Measurements from ENCODE around the gene C16orf74. TPM values are rescaled to one million over a fixed set of nuclear protein-coding genes. Genes with fewer than 3 reads are reported as not detected.

The C16orf74 gene
- total RNA-seq, result 20.2 and 22.8 TPM in 2 replicates

GRCh38 chr16:85750827-85751697 is at the start of gene C16orf74:
C16orf74 (minus strand) TSS chr16:85751096; CDS start chr16:85735217, 15,879 bp downstream.
- no peak for DNase-seq (ENCODE audit: extremely low read depth, low read depth, low spot score)

- no peak for DNase-seq (ENCODE audit: extremely low read depth, low read depth, low spot score)
Measured at GRCh38 chr16:85800321-85800669, 49.4 kb upstream of the C16orf74 start.

GRCh38 chr16:85799497-85800320 is 48.8 kb upstream of the C16orf74 start, which contains the start of the genes COX4I1 and EMC8:
COX4I1 (plus strand) TSS chr16:85799695; CDS start chr16:85801206, 1,511 bp downstream.
EMC8 (minus strand) TSS chr16:85799544; CDS start chr16:85799295, 249 bp downstream.
- DNase-seq (ENCODE audit: extremely low read depth, low read depth, low spot score), result no peak

GRCh38 chr16:85798901-85799496 is 48.1 kb upstream of the C16orf74 start:
- DNase-seq (ENCODE audit: extremely low read depth, low read depth, low spot score), result no peak

- DNase-seq (ENCODE audit: extremely low read depth, low read depth, low spot score), result no peak
Measured at GRCh38 chr16:85798283-85798776, 47.4 kb upstream of the C16orf74 start.

DNA sequence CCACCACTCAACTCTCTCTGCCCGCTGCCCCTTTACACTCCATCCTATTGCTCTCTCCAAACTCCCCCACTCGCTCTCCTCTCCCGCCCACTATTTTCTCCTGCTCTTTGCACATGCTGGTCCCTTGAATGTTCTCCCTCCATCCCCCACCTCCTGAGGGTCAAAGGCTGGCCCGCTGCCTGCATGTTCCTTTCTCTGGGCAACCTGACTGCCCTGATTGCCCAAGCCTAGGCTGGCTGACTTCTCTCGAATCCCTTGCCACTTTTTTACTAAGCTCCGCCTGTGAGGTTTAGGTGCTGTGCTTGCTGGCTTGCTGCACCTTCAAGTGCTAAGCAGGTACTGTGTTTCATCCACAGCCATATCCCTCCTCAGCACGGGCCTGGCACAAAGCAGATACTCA is 45.7 kb upstream of the C16orf74 start:
- no peak for DNase-seq (ENCODE audit: extremely low read depth, low read depth, low spot score)

DNA sequence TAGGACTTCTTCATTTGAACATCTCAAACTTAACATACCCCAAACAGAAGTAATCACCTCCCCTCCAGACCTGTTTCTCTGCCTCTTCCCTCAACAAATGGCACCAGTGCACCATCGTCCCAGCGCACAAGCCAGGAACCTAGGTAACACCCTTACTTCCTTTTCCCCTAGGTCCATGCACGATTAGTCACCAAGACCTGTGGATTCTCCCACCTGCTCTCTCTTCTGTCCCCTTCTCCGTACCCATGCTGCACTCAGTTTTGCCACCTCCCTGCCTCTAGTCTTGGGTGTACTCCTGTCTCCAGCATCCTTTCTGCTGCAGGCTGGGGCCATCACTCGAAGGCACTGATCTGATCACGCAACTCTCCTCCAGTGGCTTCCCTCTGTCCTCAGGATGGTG is 45.3 kb upstream of the C16orf74 start:
- DNase-seq (ENCODE audit: extremely low read depth, low read depth, low spot score), result no peak

GRCh38 chr16:85794696-85795095 is 43.8 kb upstream of the C16orf74 start:
- no peak for DNase-seq (ENCODE audit: extremely low read depth, low read depth, low spot score)

GRCh38 chr16:85793662-85794298 is 42.9 kb upstream of the C16orf74 start:
- DNase-seq (ENCODE audit: extremely low read depth, low read depth, low spot score), result no peak

GRCh38 chr16:85789773-85790172 is 38.9 kb upstream of the C16orf74 start:
- no peak for DNase-seq (ENCODE audit: extremely low read depth, low read depth, low spot score)

- no peak for DNase-seq (ENCODE audit: extremely low read depth, low read depth, low spot score)
Measured at GRCh38 chr16:85788819-85789218, 37.9 kb upstream of the C16orf74 start.

- no peak for DNase-seq (ENCODE audit: extremely low read depth, low read depth, low spot score)
Measured at GRCh38 chr16:85785927-85786326, 35.0 kb upstream of the C16orf74 start.

DNA sequence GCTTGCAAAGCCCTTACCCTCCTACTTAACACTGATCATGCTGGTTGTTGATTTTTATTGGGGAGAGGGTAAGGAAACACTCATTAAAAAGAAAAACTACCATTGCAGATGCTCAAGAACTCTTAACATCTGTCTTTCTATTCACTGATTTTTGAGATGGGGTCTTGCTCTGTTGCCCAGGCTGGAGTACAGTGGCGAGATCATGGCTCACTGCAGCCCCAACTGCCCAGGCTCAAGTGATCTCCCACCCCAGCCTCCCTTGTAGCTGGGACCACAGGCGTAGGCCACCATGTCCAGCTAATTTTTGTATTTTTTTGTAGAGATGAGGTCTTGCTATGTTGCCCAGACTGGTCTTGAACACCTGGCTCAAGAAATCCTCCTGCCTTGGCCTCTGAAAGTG is 33.9 kb upstream of the C16orf74 start:
- DNase-seq (ENCODE audit: extremely low read depth, low read depth, low spot score), result no peak

DNA sequence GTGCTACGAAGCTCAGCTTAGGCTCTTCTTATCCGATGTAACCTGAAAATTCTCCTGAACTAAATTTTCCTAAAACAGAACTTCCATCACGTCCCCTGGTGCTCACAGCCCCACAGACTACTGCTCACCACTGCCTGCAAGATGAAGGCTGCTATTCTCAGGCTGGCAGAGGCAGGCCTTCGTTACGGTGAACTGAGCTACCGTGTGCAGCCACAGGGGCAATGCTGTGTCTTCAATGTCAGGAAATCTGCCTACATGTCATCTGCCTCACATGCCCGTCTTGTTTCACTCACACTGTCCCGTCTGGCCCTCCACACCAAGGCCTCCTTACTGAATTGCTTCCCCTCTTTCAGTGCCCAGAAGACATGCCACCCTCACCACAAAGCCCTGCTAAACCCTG is 32.5 kb upstream of the C16orf74 start:
- no peak for DNase-seq (ENCODE audit: extremely low read depth, low read depth, low spot score)

- DNase-seq (ENCODE audit: extremely low read depth, low read depth, low spot score), result no peak
Measured at GRCh38 chr16:85782451-85782850, 31.6 kb upstream of the C16orf74 start.

DNA sequence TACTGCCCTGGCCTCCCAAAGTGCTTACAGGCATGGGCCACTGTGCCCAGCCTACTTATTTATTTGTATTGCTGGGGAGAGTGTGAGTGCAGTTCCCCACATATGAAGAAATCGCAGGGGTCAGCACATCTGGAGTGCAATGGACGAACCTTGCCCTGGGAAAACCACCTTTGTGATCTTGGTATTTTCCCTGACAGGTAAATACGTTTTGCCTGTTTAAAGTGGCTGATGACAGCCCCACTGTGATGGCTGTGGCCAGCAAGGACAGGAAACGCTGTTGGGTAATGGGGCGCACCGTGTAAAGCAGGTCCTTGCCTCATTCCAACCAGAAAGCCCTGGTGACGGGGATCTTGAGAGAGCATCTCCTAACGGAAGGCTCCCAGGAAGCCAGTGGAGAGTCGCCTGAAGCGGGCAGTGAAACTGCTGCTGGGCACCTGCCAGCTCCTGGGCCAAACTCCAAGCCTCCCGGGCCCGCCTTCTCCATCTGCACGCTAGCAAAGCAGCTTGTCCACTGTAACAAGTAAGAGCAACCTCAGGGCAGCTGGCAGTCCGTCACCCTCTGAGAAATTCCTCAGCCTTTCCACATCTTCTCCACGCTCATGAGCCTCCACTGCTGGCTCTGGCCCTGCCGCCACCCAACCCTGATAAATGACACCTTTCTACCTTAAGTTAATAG is 30.9 kb upstream of the C16orf74 start:
- DNase-seq (ENCODE audit: extremely low read depth, low read depth, low spot score), result no peak

DNA sequence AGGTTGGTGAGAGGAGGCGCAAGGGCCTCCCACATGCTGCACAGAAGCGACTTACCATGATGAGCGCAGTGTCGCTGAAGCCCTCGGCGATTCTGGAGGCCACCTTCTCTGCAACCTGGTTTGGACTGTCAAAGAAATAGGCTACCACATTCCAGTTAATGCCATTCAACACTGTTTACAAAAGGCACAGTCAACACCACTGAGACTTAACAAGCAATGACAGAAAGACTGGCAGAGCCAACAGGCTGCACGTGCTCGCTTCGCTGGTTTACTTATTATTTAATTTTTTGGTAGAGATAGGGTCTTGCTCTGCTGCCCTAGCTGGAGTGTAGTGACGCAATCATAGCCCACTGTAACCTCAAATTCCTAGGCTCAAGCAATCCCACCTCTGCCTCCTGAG is 30.3 kb upstream of the C16orf74 start:
- no peak for DNase-seq (ENCODE audit: extremely low read depth, low read depth, low spot score)

DNA sequence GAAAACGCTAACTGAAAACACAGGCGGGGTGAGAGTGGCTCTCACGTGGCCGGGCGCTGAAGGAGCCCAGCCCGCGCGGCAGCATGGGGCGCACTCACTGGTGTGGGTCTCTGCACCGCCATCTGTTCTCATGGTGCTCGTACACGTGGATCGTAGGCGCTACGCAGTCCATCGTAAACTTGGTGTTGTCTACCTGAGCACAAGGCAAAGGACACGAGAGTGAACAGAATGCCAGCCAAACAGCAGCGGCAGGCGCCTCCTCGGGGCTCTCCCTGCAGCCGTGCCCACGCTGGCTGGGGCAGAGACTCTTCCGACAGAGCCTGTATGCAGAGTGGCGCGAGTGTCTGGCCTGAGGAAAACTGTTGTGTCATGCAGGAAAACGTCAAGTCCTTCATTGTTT is 29.4 kb upstream of the C16orf74 start:
- no peak for DNase-seq (ENCODE audit: extremely low read depth, low read depth, low spot score)

GRCh38 chr16:85778873-85779272 is 28.0 kb upstream of the C16orf74 start:
- peak; percentile 68 for DNase-seq (ENCODE audit: extremely low read depth, low read depth, low spot score)

Data from glomerular endothelial cell (primary cell).